ENCODE results near the gene TMEM135. TPM values are rescaled to one million over a fixed set of nuclear protein-coding genes. Genes with fewer than 3 reads are reported as not detected.
"Not testable (repeated sequence)": the region's sequence is repeated elsewhere in the genome, so short reads cannot be mapped to it uniquely, and the experiment has no call there.

Gene TMEM135
- total RNA-seq, 1 experiment from 2014 or later = 12.6 TPM

DNA sequence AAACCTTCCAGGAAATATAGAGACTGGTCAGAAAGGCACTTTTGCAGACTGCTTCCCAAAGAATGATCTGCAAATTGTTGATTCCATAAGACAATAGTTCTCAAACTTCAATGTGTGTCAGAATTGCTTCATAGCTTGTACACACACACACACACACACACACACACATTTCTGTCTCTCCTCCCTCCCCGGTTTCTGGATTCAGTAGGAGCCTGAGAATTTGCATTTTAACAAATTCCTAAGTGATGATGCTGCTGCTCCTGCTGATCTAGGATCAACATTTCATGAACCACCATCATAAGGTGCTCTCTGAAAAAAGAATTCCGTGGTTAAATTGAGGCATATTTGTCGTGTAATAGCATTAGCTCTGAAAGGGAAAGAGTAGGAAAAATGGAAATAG is 47.2 kb upstream of the TMEM135 start:
- Mint-ChIP-seq H3K27me3 (ENCODE audit: unreplicated experiment) (no peaks in the 10 kb centered on the region), H3K4me1 (ENCODE audit: low read depth, unreplicated experiment) (no peaks in the 10 kb centered on the region), H3K4me3 (ENCODE audit: low read depth, unreplicated experiment) (no peak overlapping the region), H3K9me3 (ENCODE audit: low read depth, unreplicated experiment) (no peaks in the 10 kb centered on the region), H3K27ac (ENCODE audit: unreplicated experiment) (no peak overlapping the region), H3K36me3 (ENCODE audit: insufficient read depth, unreplicated experiment) (no peaks in the 10 kb centered on the region)
- no TSS peak for BruUV-seq (replicated peaks)
- DNase-seq = peak; percentile 3
- intact Hi-C loops (cut with micrococcal nuclease; ENCODE audit: unreplicated experiment) = loop anchor here (5.0 to 10.0 kb wide), 2 partner anchors 104 to 302 kb away; no protein-coding TSS in a partner anchor
- CTCF ChIA-PET = no interaction called here
- TF ChIP-seq, protein P1, sequence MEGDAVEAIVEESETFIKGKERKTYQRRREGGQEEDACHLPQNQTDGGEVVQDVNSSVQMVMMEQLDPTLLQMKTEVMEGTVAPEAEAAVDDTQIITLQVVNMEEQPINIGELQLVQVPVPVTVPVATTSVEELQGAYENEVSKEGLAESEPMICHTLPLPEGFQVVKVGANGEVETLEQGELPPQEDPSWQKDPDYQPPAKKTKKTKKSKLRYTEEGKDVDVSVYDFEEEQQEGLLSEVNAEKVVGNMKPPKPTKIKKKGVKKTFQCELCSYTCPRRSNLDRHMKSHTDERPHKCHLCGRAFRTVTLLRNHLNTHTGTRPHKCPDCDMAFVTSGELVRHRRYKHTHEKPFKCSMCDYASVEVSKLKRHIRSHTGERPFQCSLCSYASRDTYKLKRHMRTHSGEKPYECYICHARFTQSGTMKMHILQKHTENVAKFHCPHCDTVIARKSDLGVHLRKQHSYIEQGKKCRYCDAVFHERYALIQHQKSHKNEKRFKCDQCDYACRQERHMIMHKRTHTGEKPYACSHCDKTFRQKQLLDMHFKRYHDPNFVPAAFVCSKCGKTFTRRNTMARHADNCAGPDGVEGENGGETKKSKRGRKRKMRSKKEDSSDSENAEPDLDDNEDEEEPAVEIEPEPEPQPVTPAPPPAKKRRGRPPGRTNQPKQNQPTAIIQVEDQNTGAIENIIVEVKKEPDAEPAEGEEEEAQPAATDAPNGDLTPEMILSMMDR (IDR thresholded peaks at IDR 0.05; ENCODE audit: unreplicated experiment) = no peak

DNA sequence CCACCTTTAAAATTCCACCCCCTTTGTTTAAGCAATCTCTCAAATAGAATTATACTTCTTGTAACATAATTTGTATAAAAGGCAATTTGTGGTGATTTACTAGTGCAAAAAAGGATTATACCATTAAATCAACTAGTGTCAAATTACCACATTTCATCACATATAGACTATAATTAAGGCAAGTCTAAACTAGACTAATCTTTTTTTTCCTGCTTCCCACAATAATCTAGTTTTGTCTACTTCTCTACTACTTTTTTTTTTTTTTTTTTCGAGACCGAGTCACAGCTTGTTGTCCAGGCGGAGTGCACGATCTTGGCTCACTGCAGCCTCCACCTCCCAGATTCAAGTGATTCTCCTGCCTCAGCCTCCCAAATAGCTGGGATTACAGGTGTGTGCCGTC is 46.4 kb upstream of the TMEM135 start:
- TF ChIP-seq, protein P1 (IDR thresholded peaks at IDR 0.05; ENCODE audit: unreplicated experiment) = no peak
- BruUV-seq (replicated peaks) = no TSS peak
- no peaks in the 10 kb centered on the region for H3K9me3 Mint-ChIP-seq (ENCODE audit: low read depth, unreplicated experiment)
- CTCF ChIA-PET = no interaction called here
- intact Hi-C loops (cut with micrococcal nuclease; ENCODE audit: unreplicated experiment) = loop anchor here (5.0 to 10.0 kb wide), 2 partner anchors 103 to 301 kb away; no protein-coding TSS in a partner anchor
- H3K4me3 Mint-ChIP-seq (ENCODE audit: low read depth, unreplicated experiment) = no peak overlapping the region
- no peaks in the 10 kb centered on the region for H3K36me3 Mint-ChIP-seq (ENCODE audit: insufficient read depth, unreplicated experiment)
- no peak overlapping the region for H3K27ac Mint-ChIP-seq (ENCODE audit: unreplicated experiment)
- DNase-seq = no peak
- no peaks in the 10 kb centered on the region for H3K4me1 Mint-ChIP-seq (ENCODE audit: low read depth, unreplicated experiment)
- no peaks in the 10 kb centered on the region for H3K27me3 Mint-ChIP-seq (ENCODE audit: unreplicated experiment)

DNA sequence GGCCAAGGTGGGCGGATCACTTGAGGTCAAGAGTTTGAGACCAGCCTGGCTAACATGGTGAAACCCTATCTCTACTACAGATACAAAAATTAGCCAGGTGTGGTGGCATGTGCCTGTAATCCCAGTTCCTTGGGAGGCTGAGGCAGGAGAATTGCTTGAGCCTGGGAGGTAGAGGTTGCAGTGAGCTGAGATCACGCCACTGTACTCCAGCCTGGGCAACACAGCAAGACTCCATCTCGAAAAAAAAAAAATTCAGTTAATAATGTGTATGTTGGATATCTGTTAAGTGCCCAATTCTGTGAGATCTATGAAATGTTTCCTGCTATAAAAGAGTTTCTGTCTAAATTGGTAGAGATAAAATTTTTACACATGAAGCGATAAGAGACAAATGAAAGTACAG is 45.4 kb upstream of the TMEM135 start:
- H3K27ac Mint-ChIP-seq (ENCODE audit: unreplicated experiment); H3K4me3 Mint-ChIP-seq (ENCODE audit: low read depth, unreplicated experiment); H3K36me3 Mint-ChIP-seq (ENCODE audit: insufficient read depth, unreplicated experiment); H3K9me3 Mint-ChIP-seq (ENCODE audit: low read depth, unreplicated experiment); BruUV-seq (replicated peaks); CTCF ChIA-PET; H3K4me1 Mint-ChIP-seq (ENCODE audit: low read depth, unreplicated experiment); H3K27me3 Mint-ChIP-seq (ENCODE audit: unreplicated experiment); DNase-seq: not testable (repeated sequence)
- intact Hi-C loops (cut with micrococcal nuclease; ENCODE audit: unreplicated experiment) = loop anchor here (5.0 to 10.0 kb wide), 2 partner anchors 102 to 300 kb away; no protein-coding TSS in a partner anchor

DNA sequence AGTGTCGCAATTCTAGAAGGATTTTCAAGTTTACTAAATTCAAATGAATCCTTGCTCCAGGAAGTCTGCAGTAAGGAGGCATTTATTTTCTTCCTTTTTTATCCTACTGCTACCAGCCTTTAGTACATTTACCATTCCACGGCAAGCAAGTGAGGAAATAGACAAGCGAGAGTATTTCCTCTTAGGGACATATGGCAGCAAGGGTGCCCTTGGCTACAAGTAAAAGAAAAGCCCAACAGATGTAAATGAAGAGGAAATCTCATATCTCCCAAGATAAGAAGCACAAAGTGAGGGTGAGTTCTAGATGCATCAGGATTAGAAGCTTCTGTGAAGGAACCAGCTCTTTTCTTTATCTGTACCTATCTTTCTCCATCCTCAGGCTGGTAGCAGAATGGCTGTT is 44.7 kb upstream of the TMEM135 start:
- Mint-ChIP-seq H3K4me3 (ENCODE audit: low read depth, unreplicated experiment) (no peak overlapping the region), H3K27ac (ENCODE audit: unreplicated experiment) (no peak overlapping the region), H3K9me3 (ENCODE audit: low read depth, unreplicated experiment) (no peaks in the 10 kb centered on the region), H3K27me3 (ENCODE audit: unreplicated experiment) (no peaks in the 10 kb centered on the region), H3K4me1 (ENCODE audit: low read depth, unreplicated experiment) (no peaks in the 10 kb centered on the region), H3K36me3 (ENCODE audit: insufficient read depth, unreplicated experiment) (no peaks in the 10 kb centered on the region)
- TF ChIP-seq, protein P1 (IDR thresholded peaks at IDR 0.05; ENCODE audit: unreplicated experiment) = no peak
- CTCF ChIA-PET = no interaction called here
- intact Hi-C loops (cut with micrococcal nuclease; ENCODE audit: unreplicated experiment) = loop anchor here (5.0 to 10.0 kb wide), 2 partner anchors 102 to 299 kb away; no protein-coding TSS in a partner anchor
- no TSS peak for BruUV-seq (replicated peaks)
- DNase-seq = no peak

DNA sequence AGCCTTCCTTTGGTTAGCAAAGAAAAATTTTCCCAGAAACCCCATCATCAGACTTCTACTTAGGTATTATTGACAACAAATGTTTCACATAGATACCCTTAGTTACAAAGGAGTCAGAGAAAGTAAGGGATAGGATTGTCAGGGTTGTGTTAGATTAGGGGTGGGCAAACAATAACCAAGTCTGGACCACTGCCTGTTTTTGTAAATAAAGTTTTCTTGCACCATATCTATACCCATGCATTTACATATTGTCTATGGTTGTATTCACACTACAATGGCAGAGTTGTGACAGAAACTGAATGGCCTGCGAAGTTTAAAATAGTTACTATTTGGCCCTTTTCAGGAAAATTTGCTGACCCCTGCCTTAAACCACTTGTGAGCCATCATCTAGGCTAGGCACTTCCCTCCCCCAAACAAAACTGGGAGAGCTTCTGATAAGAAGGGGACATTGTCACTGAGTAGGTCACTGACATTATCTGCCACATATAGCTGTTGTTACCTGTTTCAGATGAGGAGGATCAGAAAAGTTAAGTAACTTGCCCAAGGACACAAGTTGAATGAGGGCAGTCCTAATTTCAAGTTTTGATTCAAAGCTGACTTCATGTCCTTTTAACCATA is 40.7 kb upstream of the TMEM135 start:
- TF ChIP-seq, protein P1 (IDR thresholded peaks at IDR 0.05; ENCODE audit: unreplicated experiment) = no peak
- no peak overlapping the region for H3K4me3 Mint-ChIP-seq (ENCODE audit: low read depth, unreplicated experiment)
- CTCF ChIA-PET = no interaction called here
- peaks cover 16% of the 10 kb centered on the region for H3K4me1 Mint-ChIP-seq (ENCODE audit: low read depth, unreplicated experiment)
- DNase-seq = no peak
- intact Hi-C loops (cut with micrococcal nuclease; ENCODE audit: unreplicated experiment) = loop anchor here (10.0 kb wide), 1 partner anchor 98 kb away; no protein-coding TSS in a partner anchor
- no peaks in the 10 kb centered on the region for H3K9me3 Mint-ChIP-seq (ENCODE audit: low read depth, unreplicated experiment)
- no TSS peak for BruUV-seq (replicated peaks)
- no peaks in the 10 kb centered on the region for H3K36me3 Mint-ChIP-seq (ENCODE audit: insufficient read depth, unreplicated experiment)
- no peaks in the 10 kb centered on the region for H3K27me3 Mint-ChIP-seq (ENCODE audit: unreplicated experiment)
- H3K27ac Mint-ChIP-seq (ENCODE audit: unreplicated experiment) = no peak overlapping the region
